GM19397 (cell line): ENCODE results near the gene MPZL1.

ENCODE experiments used
- ATAC-seq: cut with Tn5 transposase; IDR thresholded peaks from one replicate; pipeline ENCODE4 v1.9.1; 2021; ENCODE audit warnings: mild to moderate bottlenecking, moderate library complexity; ENCODE audit not compliant: unreplicated experiment

MPZL1 gene

DNA sequence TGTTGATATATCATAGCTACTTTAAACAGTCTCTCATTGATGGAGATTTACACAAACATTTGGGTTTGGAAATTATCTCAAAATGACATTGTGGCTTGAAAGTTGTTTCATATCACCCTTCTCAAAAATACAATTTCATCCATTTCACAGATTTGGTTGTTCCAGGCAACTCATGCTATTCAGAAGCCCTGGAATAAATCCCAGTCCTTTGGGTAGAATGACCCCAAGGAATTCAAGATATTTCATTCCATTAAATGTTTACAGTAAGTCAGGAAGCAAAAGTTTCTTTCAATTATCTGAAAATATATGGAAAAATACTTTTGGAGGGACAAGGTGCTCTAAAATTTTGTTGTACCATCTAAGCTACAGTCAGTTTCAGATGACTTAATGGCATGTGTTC lies 27.1 kb downstream of the MPZL1 start:
- ATAC-seq = no peak

DNA sequence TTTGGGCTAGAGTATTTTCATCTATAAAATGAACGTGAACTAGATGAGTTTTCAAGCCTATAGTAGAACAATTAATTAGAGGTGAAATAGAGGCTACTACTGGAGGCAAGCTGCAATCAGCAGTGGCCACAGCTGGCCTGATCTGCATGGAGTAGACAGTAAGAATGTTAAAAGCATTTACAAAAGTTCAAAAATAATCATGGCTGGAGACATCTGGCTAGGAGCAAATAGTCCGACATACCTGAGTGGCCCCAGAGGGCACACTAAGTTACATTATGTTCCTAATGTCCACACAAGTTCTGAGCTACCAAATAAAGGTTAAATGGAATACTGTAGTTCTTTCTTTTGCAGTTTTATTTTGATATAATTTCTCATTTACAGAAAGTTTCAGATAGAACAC lies 28.0 kb downstream of the MPZL1 start:
- ATAC-seq = no peak

DNA sequence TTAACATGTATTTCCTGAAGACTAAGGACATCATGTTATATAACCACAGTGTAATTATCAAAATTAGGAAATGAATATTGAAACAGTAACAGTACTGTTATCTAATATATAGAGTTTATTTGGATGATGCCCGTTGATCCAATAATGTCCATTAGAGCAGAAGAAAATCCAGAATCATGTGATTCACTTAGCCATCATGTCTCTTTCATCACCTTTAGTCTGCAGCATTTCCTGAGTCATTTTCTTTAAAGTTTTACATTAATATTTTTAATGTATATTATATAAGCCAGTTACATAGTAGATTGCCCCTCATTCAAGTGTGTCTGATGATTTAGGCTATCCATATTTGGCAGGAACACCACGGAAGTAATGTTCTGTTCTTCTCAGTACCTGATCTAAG lies 28.9 kb downstream of the MPZL1 start:
- ATAC-seq = no peak

DNA sequence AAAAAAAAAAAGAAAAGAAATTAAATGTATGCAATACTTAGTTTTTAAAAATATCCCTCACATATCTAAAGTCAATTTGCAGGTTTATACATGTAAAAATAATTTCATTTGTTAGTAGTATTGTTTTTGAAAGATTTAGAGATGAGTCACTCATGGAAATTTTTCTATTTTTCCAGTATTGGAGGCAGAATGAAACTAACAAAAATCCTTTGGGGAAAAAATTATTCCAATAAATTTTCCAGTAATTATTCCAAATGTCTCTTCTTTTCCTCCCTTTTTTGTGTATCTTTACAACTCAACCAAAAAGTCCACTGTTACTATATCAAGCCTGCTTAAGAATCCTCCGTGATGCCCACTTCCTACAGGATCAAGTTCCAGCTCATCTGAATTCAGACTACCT lies 29.9 kb downstream of the MPZL1 start:
- no peak for ATAC-seq

DNA sequence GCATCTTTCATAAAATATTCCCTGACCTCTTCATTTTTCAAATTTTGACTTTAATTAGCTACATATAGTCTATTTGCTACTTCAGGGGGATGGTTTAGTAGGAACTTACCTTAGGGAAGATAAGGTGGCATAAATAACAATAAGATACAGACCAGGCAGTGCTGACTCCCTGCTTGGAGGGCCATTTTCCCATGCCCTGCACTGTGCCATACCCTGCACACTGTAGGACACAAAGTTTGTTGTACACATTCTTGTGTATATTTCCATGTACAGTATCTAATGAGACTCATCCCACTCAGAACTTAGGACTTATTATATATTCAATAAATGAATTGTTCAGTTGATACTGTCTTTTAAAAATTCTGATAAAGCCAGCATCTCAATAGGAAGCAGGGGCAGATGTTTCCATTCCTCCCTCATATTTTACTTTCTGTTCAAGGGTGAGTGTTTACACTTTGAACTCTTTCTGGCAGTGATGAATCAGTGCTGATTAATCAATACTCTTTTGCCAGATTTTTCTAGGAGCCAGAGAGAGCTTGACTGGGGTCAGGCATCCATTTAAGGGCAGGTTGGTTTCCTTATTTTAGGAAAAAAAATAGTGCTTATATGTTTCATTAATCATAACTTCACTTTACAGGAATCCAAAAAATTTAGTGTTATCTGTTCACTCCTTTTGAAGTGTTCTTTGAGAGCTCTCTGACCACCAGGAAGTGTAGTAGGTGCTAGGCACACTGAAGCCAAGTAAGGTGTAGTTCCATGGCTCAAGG lies 30.6 kb downstream of the MPZL1 start:
- ATAC-seq = no peak

DNA sequence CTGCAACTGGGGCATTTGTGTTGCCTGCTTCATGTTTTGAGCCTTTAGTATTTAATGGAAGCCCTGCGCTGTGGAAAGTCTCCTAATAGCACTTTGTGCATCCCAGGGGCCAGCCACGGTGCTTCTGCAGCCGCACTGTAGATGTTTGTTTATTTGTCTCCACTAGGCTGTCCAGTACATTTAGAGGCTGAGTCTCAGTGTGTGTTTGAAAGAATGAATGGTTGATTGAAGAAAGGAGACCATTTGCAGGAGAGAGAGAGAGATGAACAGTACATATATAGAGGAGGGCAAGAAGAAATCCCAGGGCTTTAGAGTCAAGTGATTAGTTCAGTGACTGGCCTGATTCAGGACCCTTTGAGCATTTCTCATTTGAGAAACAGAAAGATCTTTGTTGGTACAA lies 33.9 kb downstream of the MPZL1 start:
- no peak for ATAC-seq

DNA sequence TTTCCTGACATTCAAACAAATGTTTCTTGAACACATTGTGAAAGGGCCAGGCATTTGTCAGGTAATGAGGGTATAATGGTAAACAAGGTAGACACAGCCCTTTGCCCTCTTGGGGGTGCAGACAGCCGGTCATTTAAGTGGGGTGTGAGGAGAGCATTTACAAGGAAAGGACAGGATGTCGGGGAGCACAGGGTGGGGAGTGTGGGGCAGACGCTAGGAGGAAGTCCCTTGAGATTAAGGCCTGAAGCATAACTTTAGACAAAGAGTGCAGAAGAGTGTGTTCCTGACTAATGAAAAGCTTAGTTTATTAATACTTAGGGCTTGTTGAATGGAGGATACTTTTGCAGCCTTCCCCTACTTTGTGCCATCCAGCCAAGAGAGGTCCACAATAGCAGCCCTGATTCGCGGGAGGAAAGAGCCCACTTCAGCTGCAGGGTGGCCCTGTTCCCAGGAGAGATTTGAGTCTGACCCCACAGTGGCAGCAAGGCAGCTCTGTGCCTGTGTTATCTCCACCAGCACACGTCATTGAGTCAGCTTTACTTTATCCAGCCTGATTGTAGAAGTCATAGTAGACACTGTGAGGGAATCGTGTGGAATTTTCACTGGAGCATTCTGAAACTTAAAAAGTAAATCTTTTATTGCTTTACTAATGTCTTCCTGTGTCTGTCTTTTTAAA lies 35.1 kb downstream of the MPZL1 start:
- no peak for ATAC-seq

DNA sequence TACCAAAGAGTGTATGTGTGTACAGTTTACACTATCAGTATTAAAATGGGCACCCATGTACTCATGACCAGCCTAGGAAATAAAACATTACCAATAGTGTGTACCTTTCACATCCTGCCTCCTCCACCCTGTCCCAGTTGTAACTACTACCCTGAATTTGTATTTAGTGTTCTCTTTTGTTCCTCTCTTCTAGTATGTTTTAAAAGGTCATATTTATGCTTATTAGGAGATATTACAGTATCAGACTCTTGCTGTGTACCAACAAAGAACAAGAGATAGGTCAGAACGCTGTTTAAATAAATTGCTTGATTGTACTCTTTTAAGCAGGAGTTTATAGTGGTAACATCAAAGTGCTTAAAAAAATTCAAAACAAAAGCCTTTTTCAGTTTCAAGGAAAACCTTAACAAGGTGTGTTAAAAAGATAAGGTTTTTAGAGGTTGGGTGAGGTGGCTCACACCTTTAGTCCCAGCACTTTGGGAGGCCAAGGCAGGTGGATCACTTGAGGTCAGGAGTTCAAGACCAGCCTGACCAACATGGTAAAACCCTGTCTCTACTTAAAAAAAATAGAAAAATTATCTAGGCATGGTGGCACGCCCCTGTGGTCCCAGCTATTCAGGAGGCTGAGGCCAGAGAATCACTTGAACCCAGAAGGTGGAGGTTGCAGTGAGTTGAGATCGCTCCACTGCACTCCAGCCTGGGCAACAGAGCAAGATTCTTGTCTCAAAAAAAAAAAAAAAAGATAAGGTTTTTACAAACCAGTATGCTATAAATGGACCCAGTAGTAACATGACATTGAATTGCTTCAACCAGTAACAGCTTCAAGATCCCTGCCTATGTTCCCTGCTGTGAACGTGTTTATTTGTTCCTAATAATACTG lies 35.9 kb downstream of the MPZL1 start:
- ATAC-seq = no peak

DNA sequence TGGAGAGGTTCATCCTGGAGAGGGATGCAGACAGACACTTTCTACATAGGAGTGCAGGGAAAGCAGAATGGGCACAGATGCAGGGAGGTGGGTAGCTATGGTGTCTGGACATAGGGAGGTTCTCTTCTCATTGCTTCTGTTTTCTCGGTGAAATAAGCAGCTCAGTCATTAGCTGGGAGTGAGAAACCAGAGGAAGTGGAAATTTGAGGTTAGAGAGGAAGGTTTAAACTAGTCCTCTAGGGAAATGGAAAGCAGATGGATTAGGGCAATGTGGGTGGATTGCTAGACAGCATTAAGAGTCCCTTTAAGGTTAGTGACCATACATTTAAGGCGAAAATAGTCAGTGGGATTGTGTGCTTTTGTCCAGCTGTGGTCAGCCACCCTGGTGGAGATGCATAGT lies 39.6 kb downstream of the MPZL1 start:
- ATAC-seq = no peak

DNA sequence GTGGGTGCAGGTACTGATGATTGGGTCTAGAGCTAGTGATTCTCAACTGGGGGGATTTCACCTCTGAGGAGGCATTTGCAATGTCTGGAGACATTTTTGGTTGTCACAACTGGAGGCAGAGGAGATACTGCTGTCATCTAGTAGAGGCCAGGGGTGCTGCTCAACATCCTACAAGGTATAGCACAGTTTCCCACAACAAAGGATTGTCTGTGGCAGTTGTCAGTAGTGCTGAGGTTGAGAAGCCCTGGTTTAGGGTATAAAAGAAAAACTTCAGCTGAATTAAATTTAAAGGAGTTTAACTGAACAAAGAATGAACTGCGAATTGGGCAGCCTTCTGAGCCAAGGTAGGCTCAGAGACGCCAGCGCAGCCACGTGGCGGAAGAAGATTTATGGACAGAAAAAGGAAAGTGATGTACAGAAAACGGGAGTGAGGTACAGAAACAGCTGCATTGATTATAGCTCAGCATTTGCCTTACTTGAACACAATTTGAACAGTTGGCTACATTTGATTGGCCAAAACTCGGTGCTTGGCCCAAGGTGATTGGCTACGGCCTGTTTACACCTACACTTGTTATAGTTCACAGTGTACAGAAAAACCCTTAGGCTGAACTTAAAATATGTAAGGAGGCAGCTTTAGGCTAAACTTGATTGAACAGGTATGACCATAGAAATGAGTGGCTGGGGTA lies 40.4 kb downstream of the MPZL1 start:
- no peak for ATAC-seq

DNA sequence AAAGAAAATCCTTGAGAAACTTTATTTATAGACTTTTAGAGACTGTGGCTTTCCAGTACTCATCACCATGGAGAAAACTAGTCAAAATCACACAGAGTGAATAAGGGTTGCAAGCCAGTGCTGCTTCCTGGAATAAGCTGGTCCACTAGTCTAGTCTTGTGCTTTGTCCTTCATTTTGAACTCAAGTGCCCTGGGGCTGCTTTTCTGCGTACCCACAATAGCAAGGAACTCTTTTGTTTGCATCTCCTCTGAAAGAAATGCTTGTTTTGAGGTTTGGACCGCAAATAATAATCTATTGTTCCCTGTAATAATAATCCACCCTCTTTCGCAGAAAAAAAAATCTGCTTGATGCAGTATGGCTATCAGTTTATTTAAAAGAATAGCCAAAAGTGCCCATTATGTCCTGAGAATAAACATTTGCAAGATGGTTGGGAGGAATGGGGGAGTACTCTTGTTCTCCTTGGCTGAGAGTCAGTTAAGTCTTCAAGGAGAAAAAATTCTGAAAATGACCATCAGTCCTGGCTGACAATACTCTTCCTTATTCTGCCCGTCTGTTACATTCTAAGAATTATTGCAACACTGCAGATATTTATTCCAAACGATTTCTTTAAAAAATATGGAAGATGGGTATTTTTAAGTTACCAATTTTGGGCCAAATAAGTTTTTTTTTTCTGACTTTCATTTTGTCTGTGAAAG lies 41.9 kb downstream of the MPZL1 start:
- no peak for ATAC-seq

DNA sequence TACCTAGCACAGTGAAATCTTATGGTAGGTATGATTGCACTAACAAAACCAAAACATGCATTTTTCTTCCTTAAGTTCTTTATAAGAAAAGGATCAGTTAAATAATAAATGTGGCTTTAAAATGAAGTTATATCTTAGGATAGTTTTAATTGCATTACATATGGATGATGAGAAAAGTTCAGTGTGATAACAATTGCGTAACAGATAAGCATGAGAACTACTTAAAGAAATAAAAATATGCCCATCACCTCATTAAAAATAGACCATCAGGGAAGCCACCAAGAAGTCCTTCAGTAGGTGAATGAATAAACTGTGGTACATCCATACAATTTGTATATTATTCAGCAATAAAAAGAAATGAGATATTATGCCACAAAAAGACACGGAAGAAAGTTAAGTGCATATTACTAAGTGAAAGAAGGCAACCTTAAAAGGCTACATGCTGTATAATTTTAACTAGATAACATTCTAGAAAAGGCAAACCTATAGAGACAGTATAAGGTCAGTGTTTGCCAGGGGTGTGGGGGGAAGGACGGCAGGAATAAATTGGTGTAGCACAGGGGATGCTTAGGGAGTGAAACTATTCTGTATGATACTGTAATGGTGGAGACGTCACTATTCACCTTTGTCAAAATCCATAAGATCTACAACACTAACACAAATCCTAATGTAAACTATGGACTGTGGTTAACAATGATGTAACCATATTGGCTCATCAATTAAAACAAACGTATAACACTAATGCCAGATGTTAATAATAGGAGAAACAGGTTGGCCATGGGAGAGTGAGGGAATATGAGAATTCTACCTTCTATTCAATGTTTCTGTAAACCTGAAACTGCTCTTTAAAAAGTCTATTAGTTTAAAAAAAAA lies 42.9 kb downstream of the MPZL1 start:
- no peak for ATAC-seq

DNA sequence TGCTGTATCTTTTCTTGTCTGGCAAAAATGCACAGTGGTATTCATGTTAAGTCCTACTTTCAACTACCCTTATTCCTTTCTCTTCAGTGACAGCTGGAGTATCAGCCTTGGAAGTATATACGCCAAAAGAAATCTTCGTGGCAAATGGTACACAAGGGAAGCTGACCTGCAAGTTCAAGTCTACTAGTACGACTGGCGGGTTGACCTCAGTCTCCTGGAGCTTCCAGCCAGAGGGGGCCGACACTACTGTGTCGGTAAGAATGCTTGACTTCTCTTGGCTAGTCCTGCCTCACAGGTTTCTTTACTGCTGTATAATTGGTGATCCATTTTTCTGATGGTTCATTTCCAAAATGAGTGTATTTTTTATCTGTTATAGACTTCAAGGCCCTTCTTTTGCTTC lies 43.7 kb downstream of the MPZL1 start:
- no peak for ATAC-seq

DNA sequence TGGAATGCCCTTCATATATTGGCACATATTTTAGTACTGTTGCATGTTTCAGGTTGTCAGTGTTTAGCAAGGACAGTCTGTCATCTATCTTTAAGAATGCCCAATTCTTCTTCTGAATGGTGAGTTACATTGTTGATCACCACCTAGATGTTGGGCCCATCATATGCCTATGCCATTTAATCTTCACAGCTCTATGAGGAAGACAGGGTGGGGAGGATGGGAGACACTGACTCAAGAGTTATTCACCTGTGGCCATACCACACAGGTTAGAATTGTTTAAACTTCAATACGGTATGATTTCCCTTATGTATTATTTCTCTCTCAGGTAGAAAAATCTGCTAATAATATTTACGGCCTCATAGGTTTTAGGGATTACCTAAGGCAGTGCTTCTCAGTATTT lies 44.8 kb downstream of the MPZL1 start:
- no peak for ATAC-seq

DNA sequence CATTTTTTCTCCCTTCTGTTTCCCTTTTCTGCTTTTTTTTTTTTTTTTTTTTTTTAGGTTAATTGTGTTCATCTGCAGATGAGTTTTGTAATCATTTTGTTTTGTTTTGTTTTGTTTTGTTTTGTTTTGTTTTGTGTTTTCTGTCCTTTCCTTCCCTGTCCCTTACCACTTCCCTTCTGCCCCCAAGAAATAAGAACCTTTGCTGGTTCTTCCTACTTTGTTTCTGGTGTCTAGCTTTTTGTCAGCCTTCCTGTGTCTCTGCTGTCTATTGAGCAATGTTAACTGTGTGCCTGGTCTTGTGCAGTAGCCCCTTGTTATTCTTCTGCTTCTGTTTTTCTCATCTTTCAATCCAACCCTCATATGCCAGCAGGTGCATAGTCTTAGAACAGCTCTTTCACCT lies 46.0 kb downstream of the MPZL1 start:
- no peak for ATAC-seq

DNA sequence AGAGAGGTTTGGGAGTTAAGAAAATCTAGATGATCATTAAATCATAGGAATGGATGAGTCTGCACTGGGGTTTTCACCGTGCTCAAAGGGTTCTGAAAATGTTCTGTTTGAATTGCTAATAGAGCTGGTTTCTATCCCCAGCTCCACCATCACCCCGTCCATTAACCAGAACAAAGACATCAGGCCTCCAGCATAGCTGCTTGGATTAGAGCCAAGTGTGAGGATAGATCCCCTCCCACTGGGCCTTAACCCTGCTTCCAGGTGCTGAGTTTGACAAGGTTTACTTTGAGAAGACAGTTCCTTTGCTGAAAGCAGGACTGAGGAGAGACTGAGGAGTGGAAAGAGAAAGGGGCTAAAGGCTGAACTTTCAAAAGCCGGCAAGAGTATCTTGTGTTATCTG lies 48.3 kb downstream of the MPZL1 start:
- ATAC-seq = no peak

DNA sequence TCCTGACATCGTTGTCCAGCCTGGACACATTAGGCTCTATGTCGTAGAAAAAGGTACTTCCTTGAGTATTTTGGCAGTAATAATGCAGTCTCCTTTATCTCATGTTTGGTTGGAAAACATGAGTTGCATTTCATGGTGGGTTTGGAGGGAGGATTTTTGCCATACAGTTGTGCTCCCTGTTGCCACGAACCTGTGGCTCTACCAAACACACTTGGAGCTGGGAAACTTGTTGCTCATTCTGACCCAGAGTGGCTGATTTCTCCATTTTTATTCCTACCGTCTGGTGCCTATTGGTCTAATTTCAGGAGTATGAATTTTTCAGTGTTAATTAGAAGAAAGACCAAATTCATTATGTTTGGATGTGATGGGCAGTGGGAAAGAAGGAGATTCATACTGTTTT lies 50.7 kb downstream of the MPZL1 start:
- no peak for ATAC-seq

DNA sequence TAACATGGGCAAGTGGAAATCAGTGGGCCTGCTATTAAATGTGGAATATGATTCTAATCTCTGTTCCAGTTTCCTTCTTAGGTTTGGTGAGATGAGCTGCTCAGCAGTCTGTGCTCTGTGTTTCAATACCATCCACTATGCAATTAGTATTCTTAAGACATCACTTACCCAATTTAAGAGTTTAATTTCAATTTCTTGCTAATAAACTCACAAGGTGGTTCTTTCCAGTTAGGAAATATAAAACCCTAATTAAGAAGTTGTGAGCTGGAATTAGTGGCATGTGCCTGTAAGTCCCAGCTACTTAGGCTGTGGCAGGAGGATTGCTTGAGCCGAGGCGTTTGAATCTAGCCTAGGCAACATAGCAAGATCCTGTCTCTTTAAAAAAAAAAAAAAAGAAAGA lies 51.7 kb downstream of the MPZL1 start:
- no peak for ATAC-seq

DNA sequence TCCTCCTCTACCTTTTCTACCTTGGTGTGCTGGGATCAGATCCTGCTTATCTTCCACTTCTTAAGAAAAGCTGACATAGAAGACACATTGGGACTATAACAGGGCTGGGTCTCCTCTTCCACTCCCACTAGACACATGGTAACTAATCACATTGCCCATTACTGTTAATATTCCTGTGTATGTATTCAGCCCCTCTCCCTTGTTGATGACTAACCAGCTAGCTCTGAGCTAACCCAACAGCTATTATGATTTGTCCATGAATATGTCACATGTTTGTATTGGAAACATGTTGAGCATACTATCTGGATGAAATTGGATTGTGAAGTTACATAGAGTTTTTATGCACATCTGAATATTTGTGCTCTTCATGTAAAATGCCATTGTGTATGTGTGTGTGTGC lies 52.9 kb downstream of the MPZL1 start:
- ATAC-seq = no peak

DNA sequence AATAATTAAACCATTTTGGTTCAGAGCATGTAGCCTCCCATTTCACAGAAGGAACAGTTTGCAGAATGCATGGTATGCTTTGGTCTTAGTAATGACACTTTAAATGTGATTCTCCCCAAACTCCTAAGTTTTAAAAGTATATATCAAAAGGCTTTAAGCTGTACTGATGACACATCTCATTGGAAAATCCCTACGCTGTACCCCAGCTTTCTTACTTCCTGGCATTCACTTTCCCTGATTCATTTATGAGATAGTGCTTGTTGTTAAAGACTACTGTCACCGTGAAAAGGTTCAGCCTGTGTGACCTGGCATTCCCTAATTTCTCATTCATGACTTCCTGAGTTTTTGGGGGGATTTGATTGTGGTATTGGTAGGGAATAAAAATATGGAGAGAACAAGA lies 53.4 kb downstream of the MPZL1 start:
- ATAC-seq = no peak
